ENCODE measurements around the gene RAB40C.

Gene RAB40C

DNA sequence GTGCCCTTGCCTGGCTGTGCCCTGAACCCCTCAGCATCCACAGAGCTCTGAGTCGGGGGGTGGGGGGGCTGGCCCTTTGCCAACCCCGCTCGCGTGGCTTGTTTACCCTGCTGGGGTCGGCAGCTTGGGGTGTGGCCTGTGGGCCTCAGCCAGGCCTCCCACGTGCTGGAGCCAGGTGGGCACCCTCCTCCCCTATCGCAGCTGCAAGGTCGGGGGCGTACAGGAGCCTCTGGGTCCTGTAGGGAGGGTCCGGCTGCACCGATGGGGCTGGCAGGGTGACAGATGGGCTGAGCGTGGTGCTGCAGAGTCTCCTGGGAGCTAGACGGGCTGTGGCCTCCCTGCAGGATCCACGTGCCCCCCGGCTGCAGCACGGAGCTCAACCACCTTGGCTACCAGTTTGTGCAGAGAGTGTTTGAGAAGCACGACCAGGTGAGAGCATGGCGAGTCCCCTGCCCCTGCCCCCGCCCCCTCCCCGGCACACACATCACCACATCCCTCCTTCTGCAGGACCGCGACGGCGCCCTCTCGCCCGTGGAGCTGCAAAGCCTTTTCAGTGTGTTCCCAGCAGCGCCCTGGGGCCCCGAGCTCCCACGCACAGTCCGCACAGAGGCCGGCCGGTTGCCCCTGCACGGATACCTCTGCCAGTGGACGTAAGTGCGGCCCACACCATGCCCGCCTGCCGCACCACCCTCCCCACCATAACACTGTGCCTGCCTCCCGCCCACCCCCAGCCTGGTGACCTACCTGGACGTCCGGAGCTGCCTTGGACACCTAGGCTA lies 81.7 kb downstream of the RAB40C start:
- DNase-seq, result no peak

DNA sequence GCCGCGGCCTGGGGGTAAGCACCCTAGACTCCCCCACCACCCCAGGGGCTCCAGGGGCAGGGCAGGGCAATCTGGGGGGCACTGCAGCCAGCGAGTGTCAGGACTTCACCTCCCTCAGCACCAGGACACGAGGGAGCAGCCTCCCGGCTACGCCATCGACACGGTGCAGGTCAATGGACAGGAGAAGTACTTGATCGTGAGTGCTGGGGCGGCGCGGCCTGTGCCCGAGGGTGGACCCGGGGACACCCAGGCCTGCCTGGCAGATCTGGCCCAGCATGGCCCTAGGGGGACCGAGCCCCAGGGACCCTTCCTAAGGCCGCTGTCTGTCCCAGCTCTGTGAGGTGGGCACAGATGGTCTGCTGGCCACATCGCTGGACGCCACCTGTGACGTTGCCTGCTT lies 82.5 kb downstream of the RAB40C start:
- DNase-seq, result no peak

DNA sequence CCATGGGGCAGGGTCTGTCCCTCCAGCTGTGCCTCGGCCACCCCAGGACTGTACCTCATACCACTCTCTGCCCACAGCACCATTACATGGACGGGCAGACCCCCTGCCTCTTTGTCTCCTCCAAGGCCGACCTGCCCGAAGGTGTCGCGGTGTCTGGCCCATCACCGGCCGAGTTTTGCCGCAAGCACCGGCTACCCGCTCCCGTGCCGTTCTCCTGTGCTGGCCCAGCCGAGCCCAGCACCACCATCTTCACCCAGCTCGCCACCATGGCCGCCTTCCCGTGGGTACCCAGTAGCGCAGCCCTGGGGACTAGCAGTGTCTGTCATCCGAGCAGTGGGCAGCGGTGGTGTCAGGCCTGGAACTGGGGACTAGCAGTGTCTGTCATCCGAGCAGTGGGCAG lies 83.0 kb downstream of the RAB40C start:
- no peak for DNase-seq

DNA sequence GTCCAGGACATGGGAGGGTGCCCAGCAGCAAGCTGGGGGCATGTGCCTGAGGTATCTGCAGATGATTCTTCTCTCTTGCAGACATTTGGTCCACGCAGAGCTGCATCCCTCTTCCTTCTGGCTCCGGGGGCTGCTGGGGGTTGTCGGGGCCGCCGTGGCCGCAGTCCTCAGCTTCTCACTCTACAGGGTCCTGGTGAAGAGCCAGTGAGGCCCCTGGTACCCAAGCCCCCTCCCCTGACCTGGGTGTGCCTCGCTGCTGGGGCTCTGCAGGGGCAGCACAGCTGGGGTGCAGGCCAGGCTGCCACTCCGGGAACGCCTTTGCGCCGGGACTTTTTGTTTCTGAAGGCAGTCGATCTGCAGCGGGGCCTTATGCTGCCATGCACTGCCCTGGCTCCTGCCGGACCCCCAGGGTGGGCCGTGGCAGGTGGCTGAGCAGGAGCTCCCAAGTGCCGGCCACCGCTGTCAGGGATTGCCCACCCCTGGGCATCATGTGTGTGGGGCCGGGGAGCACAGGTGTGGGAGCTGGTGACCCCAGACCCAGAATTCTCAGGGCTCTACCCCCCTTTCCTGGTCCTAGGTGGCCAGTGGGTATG lies 83.6 kb downstream of the RAB40C start:
- DNase-seq, result no peak

DNA sequence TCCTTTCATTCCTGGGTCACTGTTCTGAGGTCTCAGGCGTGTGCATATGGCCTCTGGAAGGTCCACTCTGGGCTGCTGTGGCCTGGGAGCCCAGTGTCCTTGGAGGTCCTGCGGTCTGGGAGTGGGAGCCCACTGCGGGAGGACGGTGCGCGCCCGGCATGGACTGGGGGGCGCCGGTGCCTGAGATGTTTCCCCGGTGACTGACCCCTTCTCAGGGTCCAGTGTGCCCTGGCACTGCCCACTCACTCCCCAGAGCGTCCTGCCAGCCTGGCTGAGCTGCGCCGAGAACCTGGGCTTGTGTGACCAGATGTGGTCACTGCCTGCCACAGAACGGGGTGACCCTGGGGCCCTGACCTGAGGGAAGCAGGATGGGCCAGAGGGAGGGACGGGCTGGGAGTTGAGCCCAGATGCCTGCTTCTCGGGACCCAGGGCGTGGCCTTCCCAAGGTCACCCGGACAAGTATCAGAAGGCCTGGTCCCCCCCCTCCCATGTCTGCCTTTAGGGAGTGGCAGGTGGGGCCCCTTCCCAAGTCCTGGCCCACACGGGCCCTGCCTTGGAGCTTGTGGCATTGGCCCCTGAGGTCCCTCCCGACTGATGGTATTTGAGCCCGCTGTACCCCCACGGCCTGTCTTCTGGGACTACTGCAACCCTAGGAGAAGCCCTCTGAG lies 84.5 kb downstream of the RAB40C start:
- no peak for DNase-seq

- DNase-seq, result no peak
These were observed 85.4 kb downstream of the RAB40C start, which contains the start of gene RHBDL1 for GRCh38 chr16:674968-675883. Gene RHBDL1, plus strand, starts transcription at chr16:675671. Its CDS starts 120 bp downstream, at chr16:675791.

DNA sequence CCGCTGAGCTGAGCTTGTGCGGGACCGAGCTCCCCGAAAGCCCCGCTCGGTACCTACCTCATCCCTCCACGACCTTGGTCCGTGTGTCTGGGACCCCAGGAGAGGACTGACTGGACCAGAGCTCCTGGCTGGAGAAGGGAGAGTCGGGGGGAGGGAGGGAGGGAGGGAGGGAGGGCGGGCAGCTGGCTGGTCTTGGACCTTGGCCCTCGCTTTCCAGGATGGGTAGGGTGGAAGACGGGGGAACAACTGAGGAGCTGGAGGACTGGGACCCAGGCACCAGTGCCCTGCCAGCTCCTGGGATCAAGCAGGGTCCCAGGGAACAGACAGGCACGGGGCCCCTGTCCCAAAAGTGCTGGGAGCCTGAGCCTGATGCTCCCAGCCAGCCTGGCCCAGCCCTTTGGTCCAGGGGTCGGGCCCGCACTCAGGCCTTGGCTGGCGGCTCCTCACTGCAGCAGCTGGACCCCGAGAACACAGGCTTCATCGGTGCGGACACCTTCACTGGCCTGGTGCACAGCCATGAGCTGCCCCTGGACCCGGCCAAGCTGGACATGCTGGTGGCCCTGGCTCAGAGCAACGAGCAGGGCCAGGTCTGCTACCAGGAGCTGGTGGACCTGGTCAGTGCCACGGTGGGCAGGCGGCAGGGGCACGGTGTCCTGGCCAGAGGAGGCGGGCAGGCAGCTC lies 86.2 kb downstream of the RAB40C start:
- no peak for DNase-seq

DNA sequence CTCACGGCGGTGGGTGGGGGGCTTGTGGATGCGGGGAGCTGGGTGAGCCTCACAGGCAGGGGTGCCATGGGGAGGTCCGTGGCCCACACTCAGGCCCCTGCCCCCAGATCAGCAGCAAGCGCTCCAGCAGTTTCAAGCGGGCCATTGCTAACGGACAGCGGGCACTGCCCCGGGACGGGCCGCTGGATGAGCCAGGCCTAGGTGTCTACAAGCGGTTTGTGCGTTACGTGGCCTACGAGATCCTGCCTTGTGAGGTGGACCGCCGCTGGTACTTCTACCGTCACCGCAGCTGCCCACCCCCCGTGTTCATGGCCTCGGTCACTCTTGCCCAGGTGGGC lies 86.7 kb downstream of the RAB40C start:
- no peak for DNase-seq

DNA sequence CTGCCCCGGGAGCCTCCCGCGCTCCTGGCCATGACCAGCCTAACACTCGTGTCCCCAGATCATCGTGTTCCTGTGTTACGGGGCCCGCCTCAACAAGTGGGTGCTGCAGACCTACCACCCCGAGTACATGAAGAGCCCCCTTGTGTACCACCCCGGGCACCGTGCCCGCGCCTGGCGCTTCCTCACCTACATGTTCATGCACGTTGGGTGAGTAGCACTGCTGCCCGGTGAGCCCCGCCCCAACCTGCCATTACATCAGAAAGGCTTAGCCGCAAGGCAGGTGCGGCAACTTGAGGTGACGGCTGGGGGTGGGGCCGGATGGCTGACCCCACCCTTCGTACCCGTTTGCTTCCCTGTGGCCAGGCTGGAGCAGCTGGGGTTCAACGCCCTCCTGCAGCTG lies 87.0 kb downstream of the RAB40C start:
- DNase-seq, result no peak

DNA sequence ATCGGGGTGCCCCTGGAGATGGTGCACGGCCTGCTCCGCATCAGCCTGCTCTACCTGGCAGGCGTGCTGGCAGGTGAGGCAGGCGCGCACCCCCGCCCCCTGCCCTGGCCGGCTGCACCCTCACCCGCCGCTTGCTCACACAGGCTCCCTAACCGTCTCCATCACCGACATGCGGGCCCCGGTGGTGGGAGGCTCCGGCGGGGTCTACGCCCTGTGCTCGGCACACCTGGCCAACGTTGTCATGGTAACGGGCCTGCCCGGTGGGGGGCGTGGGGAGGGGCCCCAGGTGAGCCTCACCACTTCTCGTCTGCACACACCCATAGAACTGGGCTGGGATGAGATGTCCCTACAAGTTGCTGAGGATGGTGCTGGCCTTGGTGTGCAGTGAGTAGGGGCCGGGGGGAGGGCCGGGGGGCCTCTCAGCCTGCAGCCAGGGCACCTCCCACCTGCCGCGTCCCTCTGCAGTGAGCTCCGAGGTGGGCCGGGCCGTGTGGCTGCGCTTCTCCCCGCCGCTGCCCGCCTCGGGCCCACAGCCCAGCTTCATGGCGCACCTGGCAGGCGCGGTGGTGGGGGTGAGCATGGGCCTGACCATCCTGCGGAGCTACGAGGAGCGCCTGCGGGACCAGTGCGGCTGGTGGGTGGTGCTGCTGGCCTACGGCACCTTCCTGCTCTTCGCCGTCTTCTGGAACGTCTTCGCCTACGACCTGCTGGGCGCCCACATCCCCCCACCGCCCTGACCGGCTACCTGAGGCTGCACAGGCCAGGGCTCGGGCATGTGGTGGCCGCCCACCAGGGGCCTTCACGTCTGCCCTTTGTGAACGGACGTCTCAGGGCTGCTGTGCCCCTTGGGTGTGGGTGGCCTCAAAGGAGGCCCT lies 87.7 kb downstream of the RAB40C start:
- DNase-seq, result no peak

DNA sequence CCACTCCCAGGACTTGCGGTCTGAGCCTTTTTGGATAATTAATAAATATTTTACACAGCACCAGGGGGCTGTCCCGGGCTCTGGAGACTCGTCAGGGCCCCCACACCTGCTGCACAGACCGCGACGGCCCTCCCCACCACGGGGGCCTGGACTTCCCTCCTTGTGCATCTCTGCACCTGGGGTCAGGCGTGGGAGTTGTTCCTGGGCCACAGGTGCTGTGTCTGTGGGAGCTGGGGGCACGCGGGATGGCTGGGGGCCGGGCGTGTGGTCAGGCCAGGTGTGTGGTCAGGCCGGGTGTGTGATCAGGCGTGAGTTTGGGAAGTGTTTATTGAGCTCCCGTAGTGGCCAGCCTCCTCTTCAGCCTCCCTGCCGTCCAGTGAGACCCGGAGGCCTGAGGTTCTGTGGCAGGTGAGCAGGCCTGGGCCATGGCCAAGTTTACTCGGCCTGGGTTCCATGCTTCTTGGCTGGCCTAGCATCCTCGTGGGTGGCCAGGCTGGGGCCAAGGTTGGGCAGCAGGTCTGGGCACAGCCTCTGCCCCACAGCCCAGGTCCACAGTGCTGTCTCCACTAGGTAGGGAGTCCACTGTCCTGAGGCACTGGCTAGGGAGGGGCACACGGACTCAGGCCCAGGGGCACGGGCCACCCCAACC lies 88.5 kb downstream of the RAB40C start:
- DNase-seq, result no peak

Data from retina (tissue), 1 donor.